Keratinocyte (primary cell): ENCODE measurements around the gene FOXN1. TPM values are rescaled to one million over a fixed set of nuclear protein-coding genes. Genes with fewer than 3 reads are reported as not detected.

ENCODE experiments used
- DNase-seq: peaks from one replicate; pipeline ENCODE4 v3.0.0-alpha.2; 2011; ENCODE audit warnings: low read depth, missing footprints, low spot score
- FAIRE-seq: peaks from 2 replicates; lab custom pipeline; 2011; peaks lifted over from hg19 to GRCh38; lab: Jason Lieb, UNC
- H2AFZ ChIP-seq: 2 replicates; pipeline ENCODE4 v1.6.0; 2012; ENCODE audit warnings: low read length, control low read depth, inconsistent platforms; ENCODE audit not compliant: control insufficient read depth
- H3K27ac ChIP-seq: 2 replicates; pipeline ENCODE4 v1.5.1; 2011; ENCODE audit warnings: low read length; ENCODE audit not compliant: control insufficient read depth, insufficient read depth
- H3K27me3 ChIP-seq: 3 replicates; pipeline ENCODE4 v1.6.0; 2011; ENCODE audit warnings: low read length; ENCODE audit not compliant: control insufficient read depth, insufficient read depth; ENCODE audit errors: extremely low read depth
- H3K36me3 ChIP-seq, 2 experiments: 2 replicates in 1 of 2; 3 replicates in 1 of 2; pipeline ENCODE4 v1.5.1; 2011; ENCODE audit warnings: low read length in 2 of 2, mild to moderate bottlenecking in 1 of 2; ENCODE audit not compliant: control insufficient read depth in 2 of 2, insufficient read depth in 2 of 2; ENCODE audit errors: extremely low read depth in 1 of 2
- H3K4me1 ChIP-seq: 3 replicates; pipeline ENCODE4 v1.5.1; 2011; ENCODE audit warnings: low read length; ENCODE audit not compliant: control insufficient read depth, insufficient read depth; ENCODE audit errors: extremely low read depth
- H3K4me2 ChIP-seq: 3 replicates; pipeline ENCODE4 v1.6.0; 2011; ENCODE audit warnings: low read depth, low read length; ENCODE audit not compliant: control insufficient read depth, insufficient read depth; ENCODE audit errors: extremely low read depth
- H3K4me3 ChIP-seq, 3 experiments: fragments of 200-600 bp in 1 of 3; sonication (generic) in 1 of 3; 2 replicates in 2 of 3; 3 replicates in 1 of 3; pipeline ENCODE4 v1.5.1; 2011 to 2016; ENCODE audit warnings: low read length in 3 of 3, mild to moderate bottlenecking in 3 of 3, control low read depth in 2 of 3, inconsistent platforms in 1 of 3, low read depth in 1 of 3, mixed read lengths in 1 of 3, mixed run types in 1 of 3, moderate library complexity in 1 of 3; ENCODE audit not compliant: control insufficient read depth in 2 of 3, insufficient read depth in 2 of 3; ENCODE audit errors: extremely low read depth in 1 of 3
- H3K79me2 ChIP-seq: 2 replicates; pipeline ENCODE4 v1.6.0; 2012; ENCODE audit warnings: low read length; ENCODE audit not compliant: control insufficient read depth, insufficient read depth
- H3K9ac ChIP-seq: 3 replicates; pipeline ENCODE4 v1.6.0; 2011; ENCODE audit warnings: low read length; ENCODE audit not compliant: control insufficient read depth, insufficient read depth; ENCODE audit errors: extremely low read depth
- H3K9me1 ChIP-seq: 3 replicates; pipeline ENCODE4 v1.6.0; 2011; ENCODE audit warnings: low read length; ENCODE audit not compliant: control insufficient read depth, insufficient read depth; ENCODE audit errors: extremely low read depth
- H3K9me3 ChIP-seq: 2 replicates; pipeline ENCODE4 v1.5.1; 2012; ENCODE audit warnings: low read depth, low read length; ENCODE audit not compliant: control insufficient read depth
- H4K20me1 ChIP-seq: 3 replicates; pipeline ENCODE4 v1.6.0; 2011; ENCODE audit warnings: low read length; ENCODE audit not compliant: control insufficient read depth, insufficient read depth; ENCODE audit errors: extremely low read depth
- CTCF ChIP-seq, 3 experiments: IDR thresholded peaks in 1 of 3; conservative IDR thresholded peaks in 1 of 3; optimal IDR thresholded peaks in 1 of 3; 2 replicates in 2 of 3; 3 replicates in 1 of 3; pipeline versions ENCODE3 to v1.5.1; 2011; ENCODE audit warnings: low read length in 3 of 3, mild to moderate bottlenecking in 3 of 3, moderate library complexity in 2 of 3, control low read depth in 1 of 3, inconsistent platforms in 1 of 3; ENCODE audit not compliant: insufficient read depth in 2 of 3; ENCODE audit errors: extremely low read depth in 1 of 3
- EZH2 ChIP-seq: IDR thresholded peaks from one replicate; pipeline ENCODE4 v1.6.1; 2012; ENCODE audit warnings: inconsistent platforms, mild to moderate bottlenecking, low read length, moderate library complexity
- dilution Hi-C: fragments of 300-500 bp; cut with MboI; formaldehyde crosslinking; loops from one replicate; pipeline ENCODE4 v1.7.0; 2020; ENCODE audit warnings: low sequenced_read_pairs; ENCODE audit not compliant: extremely low pct_ligation_motif_present
- polyA plus RNA-seq, 5 experiments: library from polyadenylated mRNA; depleted of rRNA in 3 of 5; stranded (reverse) in 3 of 5; stranded (forward) in 1 of 5; unstranded in 1 of 5; fragments of >200 nt; gene quantifications; 1 replicate in 1 of 5; 2 replicates in 3 of 5; 3 replicates in 1 of 5; pipeline versions ENCODE4 v1.2.1 to v1.2.3, GENCODE V29; 2011 to 2012; ENCODE audit warnings: missing spikeins in 2 of 5, low read depth in 1 of 5, low replicate concordance in 1 of 5

FOXN1 gene
- polyA plus RNA-seq, 1 donor (not counting 4 experiments of a cell fraction or from before 2014, with no cell fraction given) = 0.29 TPM

- FAIRE-seq = no peak
- TF ChIP-seq CTCF (optimal IDR thresholded peaks at IDR 0.05 in 1 of 3, IDR thresholded peaks at IDR 0.05 in 1 of 3, conservative IDR thresholded peaks at IDR 0.05 in 1 of 3; ENCODE audit: extremely low read depth in 1 of 3, insufficient read depth in 2 of 3, low read length in 3 of 3) = no peak
- TF ChIP-seq EZH2 = no peak
- no peak overlapping the region for H3K9ac ChIP-seq
- H3K4me2 ChIP-seq = no peak overlapping the region
- H3K4me1 ChIP-seq = peaks cover 9% of the 10 kb centered on the region
- no peak overlapping the region for H2AFZ ChIP-seq
- H3K36me3 ChIP-seq = no peaks in the 10 kb centered on the region
- no peaks in the 10 kb centered on the region for H3K9me1 ChIP-seq
- peaks cover 3% of the 10 kb centered on the region for H3K27me3 ChIP-seq
- dilution Hi-C loops = no loop called here
- H3K9me3 ChIP-seq = no peaks in the 10 kb centered on the region
- no peak overlapping the region for H3K27ac ChIP-seq
- no peaks in the 10 kb centered on the region for H3K79me2 ChIP-seq
- H4K20me1 ChIP-seq = peaks cover 3% of the 10 kb centered on the region
- no peak overlapping the region for H3K4me3 ChIP-seq
- no peak for DNase-seq
Measured at GRCh38 chr17:28495635-28496034, 10.5 kb upstream of the FOXN1 start.

- DNase-seq (no peak), FAIRE-seq (no peak)
- H4K20me1 ChIP-seq = peaks cover 3% of the 10 kb centered on the region
- no peak overlapping the region for H3K4me2 ChIP-seq
- H3K9me1 ChIP-seq = no peaks in the 10 kb centered on the region
- H3K27ac ChIP-seq = no peak overlapping the region
- no peaks in the 10 kb centered on the region for H3K4me1 ChIP-seq
- no peak overlapping the region for H3K9ac ChIP-seq
- dilution Hi-C loops = no loop called here
- H3K79me2 ChIP-seq = no peaks in the 10 kb centered on the region
- H3K4me3 ChIP-seq = no peak overlapping the region
- H3K36me3 ChIP-seq = no peaks in the 10 kb centered on the region
- H3K27me3 ChIP-seq = peaks cover 3% of the 10 kb centered on the region
- TF ChIP-seq EZH2 (no peak), CTCF (optimal IDR thresholded peaks at IDR 0.05 in 1 of 3, IDR thresholded peaks at IDR 0.05 in 1 of 3, conservative IDR thresholded peaks at IDR 0.05 in 1 of 3; ENCODE audit: extremely low read depth in 1 of 3, insufficient read depth in 2 of 3, low read length in 3 of 3) (no peak)
- no peak overlapping the region for H2AFZ ChIP-seq
- H3K9me3 ChIP-seq = no peaks in the 10 kb centered on the region
Measured at GRCh38 chr17:28497931-28498330, 8.2 kb upstream of the FOXN1 start.
